Putamen (tissue), 1 donor: ENCODE data around the gene TAF10.

Source experiments
- DNase-seq: peaks from one replicate; pipeline ENCODE4 v3.0.0-alpha.2; 2016; ENCODE audit warnings: low spot score

TAF10 gene

DNA sequence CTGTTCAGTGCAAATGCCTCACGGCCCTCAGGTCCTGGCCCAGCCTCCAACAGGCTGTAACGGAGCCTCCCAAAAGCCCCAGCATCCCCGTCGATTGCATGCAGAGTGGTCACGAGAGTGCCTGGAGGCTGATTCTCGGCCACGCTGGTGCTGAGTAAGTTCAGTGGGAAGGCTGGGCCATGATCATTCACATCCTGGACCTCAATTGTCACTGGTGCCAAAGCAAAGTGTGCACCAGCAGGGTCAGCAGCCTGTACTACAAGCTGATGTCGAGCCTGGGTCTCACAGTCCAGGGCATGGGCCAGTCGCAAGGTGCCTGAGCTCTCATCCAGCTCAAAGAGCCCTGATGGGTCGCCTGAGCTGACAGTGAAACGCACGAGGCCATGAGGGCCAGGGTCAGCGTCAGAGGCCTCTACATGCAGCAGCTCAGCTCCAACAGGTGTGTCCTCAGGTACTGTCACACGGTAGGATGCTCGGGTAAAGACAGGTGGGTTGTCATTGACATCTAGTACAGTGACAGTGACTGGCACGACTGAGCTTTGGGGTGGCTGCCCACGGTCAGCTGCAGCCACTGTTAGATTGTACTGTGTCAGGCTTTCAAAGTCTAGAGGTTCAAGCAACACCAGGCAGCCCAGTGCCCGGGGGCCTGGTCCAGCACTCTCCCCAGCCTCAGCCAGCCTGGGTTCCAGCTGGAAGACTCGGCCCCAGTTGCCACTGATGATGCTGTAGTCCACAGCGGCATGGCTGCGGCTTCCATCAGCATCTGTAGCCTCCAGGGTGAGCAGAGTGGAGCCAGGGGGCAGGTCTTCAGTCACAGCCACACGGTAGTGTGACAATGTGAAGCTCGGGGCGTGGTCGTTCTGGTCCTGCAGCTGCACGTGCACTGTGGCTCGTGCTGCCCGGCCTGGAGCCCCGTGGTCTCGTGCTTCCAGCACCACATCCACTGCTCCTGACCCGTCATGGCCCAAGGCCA, 11.7 kb upstream of the TAF10 start:
- no peak for DNase-seq

DNA sequence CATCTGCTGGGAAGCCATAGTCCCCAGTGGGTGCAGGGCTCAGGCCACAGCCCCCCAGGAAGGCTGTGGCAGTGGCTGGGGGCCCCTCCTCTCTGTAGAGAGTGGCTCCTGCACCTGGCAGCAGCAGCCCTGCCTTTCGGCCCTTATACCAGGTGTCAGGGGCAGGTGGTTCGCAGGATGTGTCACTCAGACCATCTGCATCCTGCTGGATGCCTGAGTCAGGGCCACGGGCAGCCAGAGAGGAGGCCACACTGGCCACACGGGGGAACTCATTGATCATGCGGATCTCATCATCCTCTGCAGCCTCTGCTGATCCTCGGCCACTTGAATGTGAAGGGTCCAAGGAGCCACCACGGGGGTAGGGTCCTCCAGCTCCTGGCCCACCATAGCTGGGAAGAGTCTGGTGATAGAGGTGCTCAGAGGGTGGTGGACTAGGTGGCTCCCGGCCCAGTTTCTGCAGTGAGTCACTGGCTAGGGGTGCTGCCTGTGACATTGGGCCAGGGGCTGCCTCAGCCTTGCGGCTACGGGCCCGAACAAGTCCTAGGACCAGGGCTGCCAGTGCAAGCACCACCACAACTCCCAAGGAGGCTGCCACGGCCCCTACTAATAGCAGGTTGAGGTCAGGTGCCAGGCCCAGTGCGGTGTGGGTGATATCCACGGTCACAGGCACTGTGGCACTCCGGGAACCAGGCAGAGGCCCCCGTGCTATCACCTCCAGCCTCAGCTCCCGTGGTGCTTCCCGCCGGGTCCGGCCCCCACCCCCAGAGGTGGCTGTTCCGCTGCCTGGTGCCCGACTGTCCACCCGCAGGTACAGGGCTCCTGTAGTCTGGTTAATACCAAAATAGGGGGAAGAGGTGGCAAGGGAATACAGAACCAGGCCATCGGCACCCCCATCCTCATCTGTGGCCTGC, 10.5 kb upstream of the TAF10 start:
- no peak for DNase-seq

DNA sequence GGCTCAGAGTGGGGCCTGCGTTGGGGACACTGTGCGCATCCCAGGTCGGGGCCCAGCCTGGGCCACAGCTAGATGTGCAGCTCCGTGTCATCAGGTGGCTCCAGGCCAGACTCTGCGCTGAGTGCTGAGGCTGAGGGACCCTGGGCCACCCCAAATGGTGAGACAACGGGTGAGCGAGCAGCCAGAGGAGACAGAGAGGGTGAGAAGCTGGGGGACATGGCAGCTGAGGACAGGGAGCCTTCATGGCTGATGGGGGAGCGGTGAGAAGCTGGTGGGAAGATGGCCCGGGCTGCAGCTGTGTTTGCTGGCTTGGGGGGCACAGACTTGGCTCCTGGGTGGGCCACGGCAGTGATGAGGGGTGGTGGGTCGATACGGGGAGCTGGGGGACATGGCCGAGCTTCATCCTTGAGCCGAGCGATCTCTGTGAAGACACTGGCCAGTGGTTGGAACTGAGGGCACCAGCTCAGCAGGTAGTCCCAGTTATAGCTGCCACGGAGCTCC, 9.7 kb upstream of the TAF10 start:
- DNase-seq = no peak

DNA sequence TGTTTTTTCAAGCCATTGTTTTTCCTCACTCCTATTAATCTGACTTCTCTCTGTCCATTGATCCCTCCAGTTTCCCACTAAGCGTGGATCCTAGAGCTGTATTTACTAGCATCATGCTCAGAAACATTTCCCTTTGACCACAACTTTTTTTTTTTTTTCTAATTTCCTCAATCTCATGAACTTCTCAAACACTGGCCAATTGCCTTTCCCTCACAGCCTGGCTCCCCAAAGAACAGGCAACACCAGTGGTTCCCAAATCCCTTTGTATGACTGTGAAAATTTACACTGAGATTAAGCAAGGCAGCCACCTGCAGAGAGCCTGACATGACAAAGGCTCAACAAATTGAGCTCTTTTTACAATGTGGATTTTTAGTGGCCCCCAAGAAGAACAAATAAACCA, 8.6 kb upstream of the TAF10 start:
- no peak for DNase-seq

DNA sequence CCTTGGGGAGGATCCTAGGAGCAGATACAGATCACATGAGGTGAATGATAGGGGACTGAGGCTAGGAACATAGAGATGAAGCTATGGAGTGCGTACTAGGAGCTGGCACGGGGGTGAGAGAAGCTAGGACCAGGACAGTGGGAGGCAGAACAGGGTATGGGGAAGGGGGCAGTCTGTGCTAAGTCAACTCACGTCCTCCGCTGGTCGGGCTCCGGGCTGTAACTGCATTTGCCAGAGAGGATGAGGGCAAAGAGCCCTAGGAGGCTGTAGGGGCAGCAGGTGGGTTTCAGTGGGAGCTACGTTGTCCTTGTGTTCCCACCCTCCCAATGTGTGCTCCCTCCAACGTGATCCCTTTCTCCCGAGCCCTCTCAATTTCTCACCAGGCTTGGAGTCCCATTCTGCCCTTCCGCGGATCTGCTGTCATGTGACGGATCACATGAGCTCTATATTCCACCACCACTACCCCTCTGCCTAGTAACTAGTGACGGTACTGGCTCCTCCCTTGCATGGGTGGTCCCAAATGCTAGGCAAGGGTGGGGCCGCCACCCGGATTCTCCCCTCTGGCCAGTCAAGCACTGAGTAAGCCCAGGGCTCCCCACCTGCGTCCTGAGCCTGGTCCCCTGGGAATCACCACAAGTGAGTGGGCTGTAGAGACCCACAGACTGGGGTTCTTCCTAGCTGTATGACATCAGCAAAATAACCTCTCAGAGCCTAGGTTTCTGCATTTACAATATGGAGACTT, 7.2 kb upstream of the TAF10 start, which contains the start of gene TPP1:
TPP1 (minus strand) TSS at position 419 of the 742 bp plus-strand sequence; CDS start at position 397, 22 bp downstream.
- DNase-seq = peak; percentile 98

DNA sequence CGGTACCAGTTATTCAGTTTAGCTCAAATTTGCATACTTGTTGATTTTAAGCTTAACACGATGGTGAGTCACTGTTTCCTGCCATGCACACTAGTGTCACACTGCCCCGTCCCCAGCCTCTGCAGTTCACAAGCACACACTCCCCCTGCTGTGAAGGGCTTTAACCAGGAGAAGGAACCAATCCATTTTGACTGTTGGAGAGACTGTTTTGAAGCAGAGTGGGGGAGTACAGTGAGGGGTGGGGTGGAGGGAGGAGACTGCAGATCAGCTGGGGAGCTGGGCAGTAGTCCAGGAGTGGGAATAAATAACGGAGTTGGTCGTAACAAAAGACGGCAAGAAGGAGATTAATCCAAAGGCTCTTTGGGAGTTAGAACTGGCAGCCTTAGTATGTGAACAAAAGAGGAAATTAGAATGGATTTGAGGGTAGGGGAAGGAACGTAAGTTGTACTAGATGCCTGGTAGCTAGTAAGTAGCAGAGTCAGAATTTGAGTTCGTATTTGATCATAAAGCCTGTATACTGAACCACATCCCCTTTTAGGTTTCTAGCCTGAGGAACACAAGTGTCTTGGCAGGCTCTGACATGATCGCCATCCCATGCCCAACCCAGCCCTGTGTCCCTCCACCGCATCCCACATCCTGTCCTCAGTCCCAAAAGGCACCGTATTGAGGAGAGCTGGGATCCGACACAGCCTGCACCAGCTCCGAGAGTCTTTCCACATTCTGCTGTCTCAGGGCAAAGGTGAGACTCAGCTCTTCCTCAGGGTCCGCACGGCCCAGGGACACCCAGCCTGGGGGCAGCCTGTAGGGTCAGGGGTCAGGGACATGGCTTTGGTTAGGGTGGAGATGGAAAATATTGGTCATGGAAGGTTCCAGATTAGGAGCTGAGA, 6.3 kb upstream of the TAF10 start:
- DNase-seq = peak; percentile 56

DNA sequence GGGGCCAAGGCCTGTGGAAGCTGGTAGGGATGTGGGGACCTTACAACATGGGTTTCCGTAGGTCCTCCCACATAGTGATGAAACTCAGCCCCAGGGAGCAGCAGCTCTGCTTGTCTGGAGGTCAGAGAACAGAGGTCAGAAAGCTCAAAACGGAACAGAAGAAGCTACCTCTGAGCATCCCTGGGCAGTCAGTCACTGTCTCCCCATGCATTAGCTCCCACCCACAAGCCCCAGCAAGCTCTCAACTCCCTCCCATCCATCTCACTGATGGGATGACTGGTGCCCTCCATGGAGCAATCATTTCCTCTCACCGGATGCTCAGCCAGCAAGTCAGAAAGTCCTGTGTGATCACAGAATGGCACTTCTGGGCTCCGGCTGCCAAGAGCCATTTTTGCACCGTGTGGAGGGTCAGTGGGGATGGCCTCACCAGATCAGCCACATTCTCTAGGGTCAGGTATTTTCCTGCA, 5.3 kb upstream of the TAF10 start:
- DNase-seq = no peak

DNA sequence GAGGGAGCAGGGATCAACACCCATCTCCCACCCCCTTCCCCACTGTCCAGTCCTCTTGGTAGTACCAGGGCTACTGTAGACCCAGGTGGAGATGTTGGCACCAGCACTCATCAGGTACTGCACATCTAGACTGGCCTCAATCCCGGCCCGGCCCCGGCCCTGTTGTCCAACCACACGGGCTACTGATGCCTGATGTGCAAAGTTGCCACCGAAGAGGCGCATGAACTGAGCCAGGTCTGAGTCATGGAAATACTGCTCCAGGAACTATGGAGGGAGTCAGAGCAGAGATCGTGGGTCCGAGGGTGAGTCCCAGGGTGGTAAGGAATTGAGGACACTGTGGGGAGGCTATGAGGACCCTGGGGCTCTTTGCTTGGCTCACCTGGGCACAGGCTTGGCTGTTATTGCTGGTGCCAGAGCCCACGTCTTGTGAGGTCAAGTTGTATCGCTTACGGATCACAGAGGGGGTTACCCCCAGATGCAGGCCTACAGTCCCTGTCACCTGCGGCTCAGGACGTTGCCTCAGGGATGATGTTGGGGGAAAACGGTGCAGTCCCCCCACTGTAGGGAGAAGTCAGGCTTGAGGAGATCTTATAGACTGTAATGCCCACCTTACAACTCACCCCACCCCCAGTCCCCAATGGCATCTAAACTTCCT, 4.7 kb upstream of the TAF10 start:
- DNase-seq = no peak

DNA sequence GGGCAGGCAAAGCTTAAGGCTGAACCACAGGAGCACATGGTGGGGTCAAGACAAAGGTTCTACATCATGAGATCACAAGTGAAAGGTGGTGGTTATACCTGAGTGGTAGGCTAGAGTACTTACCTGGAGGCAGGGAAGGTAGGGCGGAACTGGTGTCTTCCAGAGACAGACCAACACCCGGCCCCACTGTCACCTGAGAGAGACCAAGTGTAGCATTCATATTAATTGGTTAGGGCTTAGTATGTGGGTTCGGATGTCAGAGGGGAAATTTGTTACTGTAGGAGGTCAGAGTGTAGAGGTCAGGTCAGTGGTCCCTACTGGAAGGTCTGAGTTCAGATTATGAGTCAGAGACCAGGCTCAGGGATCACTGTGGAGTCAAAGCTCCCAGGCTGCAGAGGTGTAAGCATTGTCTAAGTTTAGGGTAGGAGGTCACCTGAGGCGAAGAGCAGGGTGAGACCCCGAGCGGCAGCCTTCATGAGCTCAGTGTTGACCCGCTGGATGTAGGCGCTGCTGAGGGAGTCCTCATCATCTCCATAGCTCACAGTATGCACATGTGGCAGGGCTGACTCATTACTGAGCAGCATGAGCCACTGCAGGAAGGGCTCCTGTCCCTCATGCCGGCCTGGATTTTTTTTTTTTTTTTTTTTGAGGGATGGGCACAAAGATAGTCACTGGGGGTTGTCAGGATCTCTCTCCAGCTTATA, 4.0 kb upstream of the TAF10 start:
- no peak for DNase-seq

DNA sequence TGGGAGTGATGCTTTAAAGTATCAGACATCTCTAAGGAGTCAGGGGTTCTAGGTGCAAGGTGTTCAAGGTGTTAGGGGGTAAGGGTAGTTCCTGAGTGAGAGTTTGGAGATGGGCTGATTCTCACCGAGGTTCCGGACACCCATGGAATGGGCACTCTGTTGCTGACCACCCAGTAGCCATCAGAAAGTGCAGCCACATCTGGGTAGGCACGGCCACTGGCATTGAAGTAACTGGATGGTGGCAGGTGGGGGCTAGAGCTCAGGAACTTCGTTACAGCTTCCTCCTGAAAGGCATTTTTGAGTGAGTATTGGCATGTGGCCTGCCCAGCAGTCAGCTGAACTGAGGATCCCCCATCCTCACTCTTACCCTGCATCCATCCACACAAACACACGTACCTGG, 3.0 kb upstream of the TAF10 start:
- no peak for DNase-seq

DNA sequence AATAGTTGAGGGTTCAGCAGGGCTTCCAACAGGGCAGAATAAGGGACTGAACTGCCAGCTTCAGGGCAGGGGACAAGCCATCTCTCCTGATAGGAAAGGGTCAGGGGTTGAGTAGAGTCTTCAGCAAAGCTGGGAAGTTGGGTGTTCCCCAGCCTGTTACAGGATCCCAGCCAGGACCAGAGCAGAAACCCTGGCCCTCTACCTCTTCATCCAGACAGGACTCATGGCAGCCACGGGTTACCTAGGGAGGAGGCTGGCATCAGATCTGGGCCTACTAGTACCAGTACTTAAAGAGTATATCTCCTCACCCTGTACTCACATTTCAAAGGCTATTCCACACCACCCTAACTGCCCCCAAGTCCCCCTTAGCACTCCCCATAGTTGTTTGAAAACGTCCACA, 2.4 kb upstream of the TAF10 start:
- no peak for DNase-seq

DNA sequence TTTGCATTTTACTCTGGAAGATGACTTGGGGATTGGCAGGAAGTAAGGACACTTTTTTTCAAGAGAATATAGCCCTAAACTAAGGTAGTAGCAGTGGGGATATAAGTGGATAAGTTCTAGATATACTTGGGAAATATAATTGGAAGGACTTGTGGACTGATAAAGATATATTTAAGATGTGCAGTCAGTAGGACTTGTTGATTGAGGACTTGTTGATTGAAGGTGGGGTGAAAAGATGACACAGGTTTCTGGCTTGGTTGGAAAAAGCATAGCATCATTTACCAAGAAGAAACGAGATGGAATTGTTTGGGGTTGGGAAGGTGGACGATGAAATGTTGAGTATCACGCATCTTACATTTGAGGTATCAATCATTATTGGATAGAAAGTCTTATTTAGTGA, 1.5 kb upstream of the TAF10 start:
- DNase-seq = no peak

DNA sequence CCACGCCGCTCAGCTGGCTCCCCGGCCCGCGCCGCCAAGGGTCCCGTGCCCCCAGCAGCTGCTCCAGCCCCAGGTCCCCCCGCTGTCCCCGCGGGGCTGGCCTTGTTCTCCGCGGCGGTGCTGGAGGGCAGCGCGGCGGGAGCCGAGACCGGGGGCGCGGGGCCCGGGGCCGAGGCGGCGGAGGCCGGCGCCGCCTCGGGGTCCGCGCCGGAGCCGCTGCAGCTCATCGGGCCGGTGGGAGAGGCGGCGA, 128 bp downstream of the TAF10 start:
- DNase-seq = peak; percentile 13

DNA sequence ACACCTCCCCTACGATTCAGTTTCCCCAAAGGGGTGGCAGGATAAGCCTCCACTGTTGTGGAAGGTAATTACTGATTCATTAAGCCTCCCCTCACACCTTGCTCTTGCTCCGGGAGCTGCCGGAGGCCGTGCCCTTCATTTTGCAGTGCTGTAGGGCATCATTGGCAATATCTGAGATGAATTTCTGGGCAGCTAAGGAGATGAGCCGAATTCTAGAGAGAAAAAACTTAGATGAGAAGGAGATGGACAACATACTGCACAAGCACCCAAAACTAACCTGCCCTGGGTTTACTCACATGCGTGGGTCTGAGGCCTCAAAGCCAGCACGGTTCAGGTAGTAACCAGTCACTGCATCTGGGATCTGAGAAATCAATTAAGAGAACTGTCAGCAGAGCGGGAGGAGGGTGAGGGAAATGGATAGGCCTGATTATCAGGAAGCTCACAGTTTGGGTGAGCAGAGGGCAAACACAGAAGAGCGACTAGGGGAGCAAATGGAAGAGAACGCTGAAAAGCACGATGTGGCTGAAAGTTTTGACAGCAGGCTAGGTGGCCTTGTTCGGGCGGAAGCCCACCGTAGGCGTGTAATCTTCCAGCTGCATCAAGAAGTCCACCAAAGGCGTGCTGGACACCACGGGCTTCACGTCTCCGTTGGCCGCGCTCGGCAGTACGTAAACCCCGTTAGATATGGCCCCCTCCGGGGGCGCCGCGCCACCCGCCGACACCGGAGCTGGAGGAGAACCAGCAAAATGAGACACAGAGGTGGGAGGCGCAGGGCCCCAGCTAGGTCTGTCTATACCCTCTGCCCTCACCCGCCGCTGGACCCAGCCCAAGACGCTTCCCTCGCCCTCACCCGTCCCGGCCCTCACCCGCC, 689 bp downstream of the TAF10 start:
- DNase-seq = no peak

DNA sequence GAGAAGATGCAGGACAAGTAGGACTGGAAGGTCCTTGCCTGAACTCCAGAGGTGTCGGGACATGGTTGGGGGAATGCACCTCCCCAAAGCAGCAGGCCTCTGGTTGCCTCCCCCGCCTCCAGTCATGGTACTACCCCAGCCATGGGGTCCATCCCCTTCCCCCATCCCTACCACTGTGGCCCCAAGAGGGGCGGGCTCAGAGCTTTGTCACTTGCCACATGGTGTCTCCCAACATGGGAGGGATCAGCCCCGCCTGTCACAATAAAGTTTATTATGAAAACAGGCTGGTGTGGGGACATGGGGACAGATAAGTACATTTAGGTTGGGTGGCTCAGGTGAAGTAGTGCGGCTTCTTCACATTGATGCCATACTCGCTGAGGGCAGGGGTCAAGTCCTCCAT, 1.4 kb downstream of the TAF10 start:
- DNase-seq = no peak

DNA sequence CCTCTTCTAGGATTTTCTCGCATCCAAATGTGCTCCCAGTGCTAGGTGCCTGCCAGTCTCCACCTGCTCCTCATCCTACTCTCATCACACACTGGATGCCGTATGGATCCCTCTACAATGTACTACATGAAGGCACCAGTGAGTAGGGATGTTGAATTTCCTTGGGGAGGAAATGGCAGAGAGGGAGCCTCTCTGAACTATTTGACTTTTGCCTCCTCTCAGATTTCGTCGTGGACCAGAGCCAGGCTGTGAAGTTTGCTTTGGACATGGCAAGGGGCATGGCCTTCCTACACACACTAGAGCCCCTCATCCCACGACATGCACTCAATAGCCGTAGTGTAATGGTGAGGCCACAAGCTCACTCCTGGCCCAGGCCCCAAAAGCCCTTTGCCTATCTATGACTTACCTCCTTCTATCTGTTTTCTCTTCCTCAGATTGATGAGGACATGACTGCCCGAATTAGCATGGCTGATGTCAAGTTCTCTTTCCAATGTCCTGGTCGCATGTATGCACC, 2.5 kb downstream of the TAF10 start:
- DNase-seq = no peak

DNA sequence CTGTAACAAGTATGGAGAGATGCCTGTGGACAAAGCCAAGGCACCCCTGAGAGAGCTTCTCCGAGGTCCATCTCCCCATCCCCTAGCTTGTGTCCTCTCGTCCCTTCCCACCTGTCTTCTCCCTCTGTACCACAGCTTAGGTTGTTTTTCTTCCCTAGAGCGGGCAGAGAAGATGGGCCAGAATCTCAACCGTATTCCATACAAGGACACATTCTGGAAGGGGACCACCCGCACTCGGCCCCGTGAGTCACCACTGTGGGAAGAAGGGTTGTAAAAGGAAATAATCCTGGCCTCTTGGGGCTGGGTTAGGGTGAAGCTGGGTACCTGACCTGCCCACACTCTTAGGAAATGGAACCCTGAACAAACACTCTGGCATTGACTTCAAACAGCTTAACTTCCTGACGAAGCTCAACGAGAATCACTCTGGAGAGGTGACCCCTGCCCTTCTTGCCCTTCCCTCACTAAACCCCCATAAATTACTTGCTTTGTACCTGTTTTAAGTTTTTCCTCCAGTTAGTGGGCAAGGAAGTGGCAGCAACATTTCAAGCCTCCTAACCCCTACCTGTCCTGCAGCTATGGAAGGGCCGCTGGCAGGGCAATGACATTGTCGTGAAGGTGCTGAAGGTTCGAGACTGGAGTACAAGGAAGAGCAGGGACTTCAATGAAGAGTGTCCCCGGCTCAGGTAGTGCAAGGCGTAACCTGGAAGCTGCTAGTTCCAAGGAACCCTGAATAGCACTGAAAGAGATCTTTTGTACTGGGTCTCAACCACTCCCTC, 3.1 kb downstream of the TAF10 start:
- no peak for DNase-seq

DNA sequence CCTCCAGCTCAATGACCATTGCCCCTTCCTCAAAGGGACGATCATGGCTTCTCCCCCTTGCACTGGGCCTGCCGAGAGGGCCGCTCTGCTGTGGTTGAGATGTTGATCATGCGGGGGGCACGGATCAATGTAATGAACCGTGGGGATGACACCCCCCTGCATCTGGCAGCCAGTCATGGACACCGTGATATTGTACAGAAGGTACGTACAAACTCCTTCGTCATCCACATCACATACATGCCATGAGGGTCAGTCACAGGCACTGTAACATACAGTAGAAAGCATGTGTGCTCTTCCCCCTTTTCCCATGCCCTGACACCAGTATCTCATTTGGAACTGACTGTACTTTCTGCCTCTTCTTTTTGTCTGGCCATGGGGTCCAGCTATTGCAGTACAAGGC, 4.0 kb downstream of the TAF10 start:
- DNase-seq = no peak
